ENCODE measurements around the gene ARHGAP19. TPM values are rescaled to one million over a fixed set of nuclear protein-coding genes. Genes with fewer than 3 reads are reported as not detected.

ARHGAP19 gene
- total RNA-seq, 1 experiment from 2014 or later, result 13.5 TPM

- no peak for DNase-seq (ENCODE audit: low read depth)
These were observed 63.7 kb downstream of the ARHGAP19 start for GRCh38 chr10:97228775-97229157.

GRCh38 chr10:97228130-97228774 is 64.2 kb downstream of the ARHGAP19 start:
- no peak for DNase-seq (ENCODE audit: low read depth)

GRCh38 chr10:97226398-97226797 is 66.0 kb downstream of the ARHGAP19 start:
- DNase-seq (ENCODE audit: low read depth), result no peak

- DNase-seq (ENCODE audit: low read depth), result no peak
These were observed 67.7 kb downstream of the ARHGAP19 start for GRCh38 chr10:97224483-97225435.

- DNase-seq (ENCODE audit: low read depth), result no peak
These were observed 70.0 kb downstream of the ARHGAP19 start for GRCh38 chr10:97222326-97222961.

- no peak for DNase-seq (ENCODE audit: low read depth)
These were observed 72.1 kb downstream of the ARHGAP19 start for GRCh38 chr10:97220355-97220754.

GRCh38 chr10:97217299-97217698 is 75.1 kb downstream of the ARHGAP19 start:
- DNase-seq (ENCODE audit: low read depth), result no peak

GRCh38 chr10:97215619-97216260 is 76.7 kb downstream of the ARHGAP19 start:
- DNase-seq (ENCODE audit: low read depth), result no peak

- DNase-seq (ENCODE audit: low read depth), result no peak
These were observed 79.0 kb downstream of the ARHGAP19 start for GRCh38 chr10:97213431-97213830.

- DNase-seq (ENCODE audit: low read depth), result no peak
These were observed 81.2 kb downstream of the ARHGAP19 start for GRCh38 chr10:97211229-97211628.

- peak; percentile 55 for DNase-seq (ENCODE audit: low read depth)
These were observed 81.9 kb downstream of the ARHGAP19 start for GRCh38 chr10:97210543-97210960.

GRCh38 chr10:97207756-97208346 is 84.6 kb downstream of the ARHGAP19 start:
- no peak for DNase-seq (ENCODE audit: low read depth)

GRCh38 chr10:97207131-97207530 is 85.3 kb downstream of the ARHGAP19 start:
- DNase-seq (ENCODE audit: low read depth), result no peak

GRCh38 chr10:97204826-97205679 is 87.4 kb downstream of the ARHGAP19 start:
- DNase-seq (ENCODE audit: low read depth), result no peak

GRCh38 chr10:97203220-97203619 is 89.2 kb downstream of the ARHGAP19 start:
- DNase-seq (ENCODE audit: low read depth), result no peak

GRCh38 chr10:97200616-97201015 is 91.8 kb downstream of the ARHGAP19 start:
- DNase-seq (ENCODE audit: low read depth), result no peak

GRCh38 chr10:97199152-97199551 is 93.3 kb downstream of the ARHGAP19 start:
- DNase-seq (ENCODE audit: low read depth), result no peak

- no peak for DNase-seq (ENCODE audit: low read depth)
These were observed 95.4 kb downstream of the ARHGAP19 start for GRCh38 chr10:97197030-97197500.

GRCh38 chr10:97196223-97197029 is 96.0 kb downstream of the ARHGAP19 start:
- DNase-seq (ENCODE audit: low read depth), result peak; percentile 35
